GM21360 (cell line): ENCODE data around the gene TOB1.
A peak's percentile ranks its signal among the peaks of the same experiment; 100 is the strongest.
"Not testable (repeated sequence)": the region's sequence is repeated elsewhere in the genome, so short reads cannot be mapped to it uniquely, and the experiment has no call there.

Source experiments
- ATAC-seq: cut with Tn5 transposase; IDR thresholded peaks from one replicate; pipeline ENCODE4 v1.9.1; 2021; ENCODE audit warnings: mild to moderate bottlenecking, moderate library complexity; ENCODE audit not compliant: unreplicated experiment

TOB1 gene

GRCh38 chr17:50868602-50869001 is 2.4 kb upstream of the TOB1 start:
- ATAC-seq = no peak

GRCh38 chr17:50868140-50868438 is 1.9 kb upstream of the TOB1 start:
- ATAC-seq = no peak

GRCh38 chr17:50867363-50868139 is 1.4 kb upstream of the TOB1 start:
- ATAC-seq = peak; percentile 29

GRCh38 chr17:50866950-50867362 is 802 bp upstream of the TOB1 start:
- ATAC-seq = peak; percentile 4

GRCh38 chr17:50865868-50866260 is 290 bp downstream of the TOB1 start:
- ATAC-seq = no peak

GRCh38 chr17:50865060-50865867 is 890 bp downstream of the TOB1 start:
- ATAC-seq = peak; percentile 9

GRCh38 chr17:50864747-50865059 is 1.5 kb downstream of the TOB1 start:
- ATAC-seq = no peak

GRCh38 chr17:50863931-50864330 is 2.2 kb downstream of the TOB1 start:
- no peak for ATAC-seq

- ATAC-seq = no peak
Observed at GRCh38 chr17:50863221-50863843, 2.8 kb downstream of the TOB1 start.

- no peak for ATAC-seq
Observed at GRCh38 chr17:50861822-50862528, 4.2 kb downstream of the TOB1 start.

- ATAC-seq = no peak
Observed at GRCh38 chr17:50861334-50861676, 4.8 kb downstream of the TOB1 start.

GRCh38 chr17:50859727-50860126 is 6.4 kb downstream of the TOB1 start:
- ATAC-seq = not testable (repeated sequence)

GRCh38 chr17:50858486-50859225 is 7.5 kb downstream of the TOB1 start:
- no peak for ATAC-seq

GRCh38 chr17:50856431-50856830 is 9.7 kb downstream of the TOB1 start:
- ATAC-seq = no peak

GRCh38 chr17:50855708-50856330 is 10.3 kb downstream of the TOB1 start:
- ATAC-seq = no peak

GRCh38 chr17:50853781-50854180 is 12.4 kb downstream of the TOB1 start:
- ATAC-seq = no peak

GRCh38 chr17:50853015-50853615 is 13.0 kb downstream of the TOB1 start:
- ATAC-seq = no peak

GRCh38 chr17:50850640-50851039 is 15.5 kb downstream of the TOB1 start:
- ATAC-seq = no peak

GRCh38 chr17:50848711-50849110 is 17.4 kb downstream of the TOB1 start:
- no peak for ATAC-seq

GRCh38 chr17:50848039-50848438 is 18.1 kb downstream of the TOB1 start:
- no peak for ATAC-seq
